Measurements from ENCODE around the gene CRNN.

The CRNN gene

GRCh38 chr1:152410028-152410427, 4.0 kb downstream of the CRNN start:
- Histone ChIP-seq H3K4me3 (ENCODE audit: low read length) (no peak overlapping the region), H3K36me3 (ENCODE audit: insufficient read depth, low read length) (no peaks in the 10 kb centered on the region), H3K27me3 (ENCODE audit: insufficient read depth, low read length) (no peaks in the 10 kb centered on the region), H2AFZ (ENCODE audit: low read depth, low read length) (no peak overlapping the region), H3K4me1 (ENCODE audit: insufficient read depth, low read length) (no peaks in the 10 kb centered on the region), H3K9me3 (ENCODE audit: low read length) (no peaks in the 10 kb centered on the region)

DNA sequence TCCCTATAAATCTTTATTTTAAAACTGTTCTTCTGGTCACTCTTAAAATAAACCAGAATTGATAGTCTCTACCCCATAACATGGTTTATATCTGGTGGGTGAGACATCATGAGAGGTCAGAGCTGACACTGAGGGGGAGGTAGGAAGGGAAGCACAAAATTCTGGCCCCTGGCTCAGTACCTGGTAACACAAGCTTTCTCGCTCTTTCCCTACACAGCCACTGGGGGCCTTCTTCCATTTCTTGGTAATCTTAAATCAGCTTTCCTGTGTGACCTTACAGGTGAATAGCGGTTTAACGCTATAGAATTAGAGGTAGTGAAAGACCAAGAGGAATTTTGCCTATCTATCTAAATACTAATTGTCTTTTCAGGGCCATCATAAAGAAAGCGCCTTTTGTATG, 5.4 kb downstream of the CRNN start:
- no peak overlapping the region for H2AFZ ChIP-seq (ENCODE audit: low read depth, low read length)
- no peaks in the 10 kb centered on the region for H3K36me3 ChIP-seq (ENCODE audit: insufficient read depth, low read length)
- H3K27me3 ChIP-seq (ENCODE audit: insufficient read depth, low read length): no peaks in the 10 kb centered on the region
- H3K4me3 ChIP-seq (ENCODE audit: low read length): no peak overlapping the region
- H3K4me1 ChIP-seq (ENCODE audit: insufficient read depth, low read length): no peaks in the 10 kb centered on the region
- no peaks in the 10 kb centered on the region for H3K9me3 ChIP-seq (ENCODE audit: low read length)

DNA sequence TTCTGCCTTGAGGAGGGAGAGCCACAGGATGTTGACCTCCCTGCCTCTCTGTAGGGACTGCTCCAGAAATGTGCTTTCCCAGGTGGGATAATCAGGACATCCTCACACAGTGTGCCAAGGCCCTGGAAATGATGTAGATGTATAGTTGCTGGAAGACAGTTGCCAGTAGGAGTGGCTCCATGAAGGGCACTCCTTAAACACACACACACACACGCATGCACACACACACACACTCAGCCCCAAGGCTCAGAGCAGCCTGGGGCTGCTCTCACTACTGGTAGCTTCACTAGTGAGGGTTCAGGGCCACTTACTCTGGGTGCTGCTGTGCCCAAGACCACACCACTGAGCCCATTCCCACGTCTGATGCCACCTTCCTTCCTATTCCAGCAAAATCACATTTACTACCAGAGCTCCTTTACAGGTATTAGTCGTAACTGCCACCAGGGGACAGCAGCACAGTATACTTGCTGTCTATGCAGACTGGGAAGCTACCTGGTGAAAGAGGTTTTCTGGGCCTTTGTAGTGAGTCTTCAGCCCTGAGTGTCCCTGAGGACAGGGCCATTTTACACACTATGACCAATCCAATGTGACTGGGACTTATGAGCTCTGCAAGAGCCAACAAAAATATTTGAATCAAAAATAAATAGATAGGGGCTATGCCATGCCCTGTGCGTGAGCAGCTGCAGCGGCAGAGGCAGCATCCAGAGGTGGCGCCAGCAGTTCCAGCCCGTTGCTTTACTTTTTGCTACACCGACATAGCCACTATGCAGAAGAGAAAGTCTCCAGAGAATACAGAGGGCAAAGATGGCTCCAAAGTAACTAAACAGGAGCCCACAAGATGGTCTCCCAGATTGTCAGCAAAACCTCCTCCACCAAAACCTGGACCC, 15.0 kb downstream of the CRNN start:
- H3K4me1 ChIP-seq (ENCODE audit: insufficient read depth, low read length): no peaks in the 10 kb centered on the region
- no peaks in the 10 kb centered on the region for H3K36me3 ChIP-seq (ENCODE audit: insufficient read depth, low read length)
- no peaks in the 10 kb centered on the region for H3K27me3 ChIP-seq (ENCODE audit: insufficient read depth, low read length)
- H2AFZ ChIP-seq (ENCODE audit: low read depth, low read length): no peak overlapping the region
- no peaks in the 10 kb centered on the region for H3K9me3 ChIP-seq (ENCODE audit: low read length)
- H3K4me3 ChIP-seq (ENCODE audit: low read length): no peak overlapping the region

GRCh38 chr1:152397474-152397873, 16.6 kb downstream of the CRNN start:
- Histone ChIP-seq H3K9me3 (ENCODE audit: low read length) (no peaks in the 10 kb centered on the region), H3K4me3 (ENCODE audit: low read length) (no peak overlapping the region), H3K27me3 (ENCODE audit: insufficient read depth, low read length) (no peaks in the 10 kb centered on the region), H2AFZ (ENCODE audit: low read depth, low read length) (no peak overlapping the region), H3K4me1 (ENCODE audit: insufficient read depth, low read length) (no peaks in the 10 kb centered on the region), H3K36me3 (ENCODE audit: insufficient read depth, low read length) (no peaks in the 10 kb centered on the region)

DNA sequence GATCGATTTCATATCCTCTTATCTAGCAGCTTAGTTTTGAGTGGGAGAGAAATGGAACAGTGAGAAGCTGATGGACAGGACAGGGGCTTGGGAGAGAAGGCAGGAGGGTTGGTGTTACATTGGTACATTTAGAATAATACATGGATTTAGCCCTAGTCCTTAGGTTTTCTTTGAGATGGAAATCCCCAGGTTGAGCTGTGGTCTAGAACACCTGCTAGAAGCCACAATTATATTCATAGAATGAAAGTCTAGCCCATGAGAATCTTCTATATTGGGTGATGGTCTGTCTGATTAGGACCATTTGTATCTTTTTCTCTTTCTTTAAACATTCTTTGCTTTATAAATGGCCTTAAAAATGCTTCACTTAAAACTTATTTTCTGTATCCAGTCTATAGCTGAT, 19.9 kb downstream of the CRNN start:
- H3K4me3 ChIP-seq (ENCODE audit: low read length): no peak overlapping the region
- no peak overlapping the region for H2AFZ ChIP-seq (ENCODE audit: low read depth, low read length)
- H3K4me1 ChIP-seq (ENCODE audit: insufficient read depth, low read length): no peaks in the 10 kb centered on the region
- no peaks in the 10 kb centered on the region for H3K27me3 ChIP-seq (ENCODE audit: insufficient read depth, low read length)
- no peaks in the 10 kb centered on the region for H3K36me3 ChIP-seq (ENCODE audit: insufficient read depth, low read length)
- H3K9me3 ChIP-seq (ENCODE audit: low read length): no peaks in the 10 kb centered on the region

DNA sequence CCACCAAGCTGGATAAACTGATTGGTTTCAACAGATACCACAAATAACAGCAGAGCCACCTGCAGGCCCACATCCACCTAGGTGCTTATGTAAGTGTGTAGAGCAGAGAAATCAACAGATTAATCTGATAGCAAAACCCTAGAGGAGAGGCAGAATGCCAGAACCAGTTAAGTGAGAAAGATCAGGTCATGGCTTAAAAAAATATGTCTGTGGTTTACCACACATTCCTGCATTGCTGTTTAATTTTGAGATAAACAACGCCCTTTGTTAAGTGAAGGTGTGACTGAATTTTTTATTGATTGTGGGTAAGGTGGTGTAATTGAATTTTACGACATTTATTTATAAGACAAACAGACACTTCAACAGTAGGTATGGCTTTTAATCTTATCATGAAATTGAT, 21.2 kb downstream of the CRNN start:
- no peak overlapping the region for H2AFZ ChIP-seq (ENCODE audit: low read depth, low read length)
- H3K9me3 ChIP-seq (ENCODE audit: low read length): no peaks in the 10 kb centered on the region
- H3K36me3 ChIP-seq (ENCODE audit: insufficient read depth, low read length): no peaks in the 10 kb centered on the region
- H3K27me3 ChIP-seq (ENCODE audit: insufficient read depth, low read length): no peaks in the 10 kb centered on the region
- H3K4me3 ChIP-seq (ENCODE audit: low read length): no peak overlapping the region
- no peaks in the 10 kb centered on the region for H3K4me1 ChIP-seq (ENCODE audit: insufficient read depth, low read length)

- Histone ChIP-seq H3K36me3 (ENCODE audit: insufficient read depth, low read length) (no peaks in the 10 kb centered on the region), H3K9me3 (ENCODE audit: low read length) (no peaks in the 10 kb centered on the region), H3K27me3 (ENCODE audit: insufficient read depth, low read length) (no peaks in the 10 kb centered on the region), H2AFZ (ENCODE audit: low read depth, low read length) (no peak overlapping the region), H3K4me3 (ENCODE audit: low read length) (no peak overlapping the region), H3K4me1 (ENCODE audit: insufficient read depth, low read length) (no peaks in the 10 kb centered on the region)
These were observed 25.2 kb downstream of the CRNN start for GRCh38 chr1:152388889-152389288.

DNA sequence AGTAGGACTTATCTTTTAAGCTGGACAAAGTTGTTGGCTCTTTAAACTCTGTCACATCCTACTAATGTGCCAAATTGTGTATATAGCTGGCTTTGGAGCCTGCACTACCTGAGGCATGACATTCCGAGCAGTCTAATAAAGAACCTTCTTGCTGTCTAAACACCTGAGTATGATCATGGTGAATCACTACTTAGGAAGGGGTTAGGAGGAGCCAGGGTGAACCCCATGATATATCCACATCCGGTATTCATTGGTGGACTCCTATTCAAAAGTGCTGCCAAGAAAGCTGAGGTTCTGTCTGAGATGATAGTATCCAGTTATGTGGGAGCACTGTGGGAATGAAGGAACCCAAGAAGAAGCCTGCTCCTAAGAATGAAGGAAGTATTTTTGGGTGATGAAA, 27.1 kb downstream of the CRNN start:
- no peaks in the 10 kb centered on the region for H3K4me1 ChIP-seq (ENCODE audit: insufficient read depth, low read length)
- H3K36me3 ChIP-seq (ENCODE audit: insufficient read depth, low read length): no peaks in the 10 kb centered on the region
- H3K27me3 ChIP-seq (ENCODE audit: insufficient read depth, low read length): no peaks in the 10 kb centered on the region
- no peak overlapping the region for H3K4me3 ChIP-seq (ENCODE audit: low read length)
- H3K9me3 ChIP-seq (ENCODE audit: low read length): no peaks in the 10 kb centered on the region
- H2AFZ ChIP-seq (ENCODE audit: low read depth, low read length): no peak overlapping the region

DNA sequence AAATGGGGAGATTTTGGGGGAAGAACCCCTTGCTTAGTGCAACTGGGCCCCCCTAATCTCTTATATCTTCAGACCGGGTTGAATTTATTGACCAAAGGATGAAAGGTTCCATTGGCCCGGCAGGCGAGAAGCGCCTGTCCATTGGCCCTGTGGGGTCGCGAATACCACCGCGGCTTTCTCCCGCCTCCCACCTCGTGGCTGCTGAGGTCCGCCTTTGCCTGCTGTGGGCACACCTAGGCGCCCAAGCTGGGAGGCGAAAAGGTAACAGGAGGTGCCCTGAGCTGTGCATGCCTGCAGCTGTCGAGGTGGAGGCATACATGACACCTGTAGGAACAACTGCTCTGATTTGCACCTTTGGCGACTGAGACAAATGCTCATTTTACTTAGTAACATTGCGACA, 33.1 kb downstream of the CRNN start:
- Histone ChIP-seq H3K4me3 (ENCODE audit: low read length) (no peak overlapping the region), H3K4me1 (ENCODE audit: insufficient read depth, low read length) (no peaks in the 10 kb centered on the region), H3K36me3 (ENCODE audit: insufficient read depth, low read length) (no peaks in the 10 kb centered on the region), H3K9me3 (ENCODE audit: low read length) (no peaks in the 10 kb centered on the region), H3K27me3 (ENCODE audit: insufficient read depth, low read length) (no peaks in the 10 kb centered on the region), H2AFZ (ENCODE audit: low read depth, low read length) (no peak overlapping the region)

DNA sequence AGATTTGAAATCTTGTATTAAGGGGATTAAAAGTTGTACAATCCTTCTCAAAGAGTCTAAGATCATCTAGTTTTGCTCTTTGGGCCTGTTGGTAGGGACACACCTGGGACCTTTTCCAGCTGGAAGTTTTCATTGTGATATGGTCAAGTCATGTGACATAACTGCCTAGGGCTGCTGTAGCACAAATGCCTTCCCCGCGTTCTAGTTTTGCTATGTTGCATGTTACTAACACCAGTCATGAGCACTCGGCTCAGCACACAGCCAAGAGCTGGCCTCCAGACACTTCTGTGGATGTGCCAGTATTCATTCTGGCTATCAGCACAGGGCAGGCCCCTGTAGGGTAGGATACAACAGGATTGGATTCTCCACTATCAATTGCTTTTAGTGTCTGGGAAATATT, 39.6 kb downstream of the CRNN start:
- no peaks in the 10 kb centered on the region for H3K9me3 ChIP-seq (ENCODE audit: low read length)
- no peaks in the 10 kb centered on the region for H3K36me3 ChIP-seq (ENCODE audit: insufficient read depth, low read length)
- H3K4me1 ChIP-seq (ENCODE audit: insufficient read depth, low read length): no peaks in the 10 kb centered on the region
- H3K4me3 ChIP-seq (ENCODE audit: low read length): no peak overlapping the region
- no peaks in the 10 kb centered on the region for H3K27me3 ChIP-seq (ENCODE audit: insufficient read depth, low read length)
- H2AFZ ChIP-seq (ENCODE audit: low read depth, low read length): no peak overlapping the region

DNA sequence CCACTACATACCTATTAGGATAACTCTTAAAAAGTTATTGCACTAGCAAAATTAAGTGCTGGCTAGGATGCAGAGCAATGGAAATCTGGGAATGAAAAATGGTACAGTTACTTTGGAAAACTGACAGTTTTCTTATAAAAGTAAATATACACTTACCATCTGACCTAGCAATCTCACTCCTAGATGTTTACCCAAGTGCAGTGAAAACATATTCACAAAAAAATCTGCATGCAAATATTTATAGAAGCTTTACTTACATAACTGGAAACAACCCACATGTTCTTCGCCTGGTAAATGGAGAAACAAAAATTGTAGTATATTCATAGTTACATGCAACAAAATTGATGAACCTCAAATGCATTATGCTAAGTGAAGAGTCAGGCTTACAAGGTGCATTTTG, 41.4 kb downstream of the CRNN start:
- H3K9me3 ChIP-seq (ENCODE audit: low read length): no peaks in the 10 kb centered on the region
- no peak overlapping the region for H2AFZ ChIP-seq (ENCODE audit: low read depth, low read length)
- no peaks in the 10 kb centered on the region for H3K27me3 ChIP-seq (ENCODE audit: insufficient read depth, low read length)
- H3K36me3 ChIP-seq (ENCODE audit: insufficient read depth, low read length): no peaks in the 10 kb centered on the region
- H3K4me3 ChIP-seq (ENCODE audit: low read length): no peak overlapping the region
- H3K4me1 ChIP-seq (ENCODE audit: insufficient read depth, low read length): no peaks in the 10 kb centered on the region

DNA sequence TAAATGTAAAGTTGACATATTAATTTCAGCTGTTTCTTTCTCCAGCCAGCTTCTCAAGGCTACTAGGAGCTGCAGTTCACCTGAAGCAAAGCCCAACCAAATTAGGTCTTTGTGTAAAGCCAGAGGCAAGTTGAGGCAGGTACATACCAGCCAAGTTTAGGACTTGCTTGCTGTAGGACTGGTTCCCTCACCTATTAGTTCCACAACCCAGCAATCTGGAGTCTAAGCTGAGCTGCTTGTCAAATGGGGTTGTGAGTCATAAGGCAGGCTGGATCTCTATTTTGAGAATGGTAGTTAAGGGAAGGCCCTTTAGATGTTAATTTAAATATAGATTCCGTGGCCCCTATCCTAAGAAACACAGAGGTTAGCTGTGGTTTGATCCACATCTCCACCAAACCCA, 46.6 kb downstream of the CRNN start:
- no peaks in the 10 kb centered on the region for H3K27me3 ChIP-seq (ENCODE audit: insufficient read depth, low read length)
- no peaks in the 10 kb centered on the region for H3K9me3 ChIP-seq (ENCODE audit: low read length)
- no peaks in the 10 kb centered on the region for H3K36me3 ChIP-seq (ENCODE audit: insufficient read depth, low read length)
- no peak overlapping the region for H2AFZ ChIP-seq (ENCODE audit: low read depth, low read length)
- H3K4me3 ChIP-seq (ENCODE audit: low read length): no peak overlapping the region
- no peaks in the 10 kb centered on the region for H3K4me1 ChIP-seq (ENCODE audit: insufficient read depth, low read length)

DNA sequence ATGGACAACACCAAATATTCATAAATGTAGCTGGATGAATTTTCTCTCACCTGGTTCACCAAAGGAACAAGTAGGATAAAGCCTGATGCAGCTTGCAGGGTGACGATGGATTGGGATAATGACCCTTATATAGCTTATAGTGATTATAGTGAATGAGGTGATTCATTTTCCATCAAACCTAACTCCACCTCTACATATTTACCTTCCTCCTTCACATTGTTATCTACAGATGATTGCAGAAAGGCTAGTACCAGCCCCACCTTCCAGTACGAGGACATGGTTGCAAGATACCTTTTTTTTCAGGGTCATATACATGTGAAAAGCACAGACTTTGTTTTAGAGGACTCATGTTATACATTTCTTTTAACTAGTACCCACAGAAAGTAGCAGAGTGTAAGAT, 54.2 kb downstream of the CRNN start, which contains the start of gene FLG2:
FLG2 (minus strand) TSS at position 101 of the 400 bp plus-strand sequence. CDS start 1,122 bp downstream, outside the sequence.
- Histone ChIP-seq H3K4me3 (ENCODE audit: low read length) (no peak within 1 kb of the TSS), H3K36me3 (ENCODE audit: insufficient read depth, low read length) (no peaks in the 10 kb centered on the region), H3K9me3 (ENCODE audit: low read length) (no peaks in the 10 kb centered on the region), H2AFZ (ENCODE audit: low read depth, low read length) (no peak within 1 kb of the TSS), H3K27me3 (ENCODE audit: insufficient read depth, low read length) (no peaks in the 10 kb centered on the region), H3K4me1 (ENCODE audit: insufficient read depth, low read length) (no peaks in the 10 kb centered on the region)

Data from neuron (in vitro differentiated cells).